GM23338 (cell line): Measurements from ENCODE around the gene IL7R. TPM values are rescaled to one million over a fixed set of nuclear protein-coding genes. Genes with fewer than 3 reads are reported as not detected.

Source experiments
- ATAC-seq: fragments of 200-7000 bp; cut with Tn5 transposase; 3 replicates; pipeline ENCODE4 v1.9.1; 2020
- DNase-seq: peaks from one replicate; pipeline ENCODE4 v3.0.0-alpha.2; 2015; ENCODE audit warnings: low spot score
- H2AFZ ChIP-seq: fragments of 200-600 bp; sonication (generic); 2 replicates; pipeline ENCODE4 v1.8.0; 2016; ENCODE audit warnings: antibody characterized with exemption, mild to moderate bottlenecking, moderate library complexity
- H3F3A ChIP-seq: fragments of 200-600 bp; sonication (generic); replicated peaks from 2 replicates; pipeline ENCODE4 v1.8.0; 2017; ENCODE audit warnings: antibody characterized with exemption, mixed run types, low read depth
- H3K27ac ChIP-seq: fragments of 200-600 bp; sonication (generic); 2 replicates; pipeline ENCODE4 v1.6.1; 2016; ENCODE audit warnings: low read depth
- H3K27me3 ChIP-seq: fragments of 200-600 bp; sonication (generic); 2 replicates; pipeline ENCODE4 v1.8.0; 2016; ENCODE audit warnings: mild to moderate bottlenecking, mixed run types, moderate library complexity; ENCODE audit not compliant: insufficient read depth
- H3K36me3 ChIP-seq: fragments of 200-600 bp; sonication (generic); 2 replicates; pipeline ENCODE4 v1.8.0; 2016; ENCODE audit warnings: mild to moderate bottlenecking; ENCODE audit not compliant: insufficient read depth
- H3K4me1 ChIP-seq: fragments of 200-600 bp; sonication (generic); 2 replicates; pipeline ENCODE4 v1.8.0; 2016; ENCODE audit warnings: mild to moderate bottlenecking, moderate library complexity; ENCODE audit not compliant: insufficient read depth
- H3K4me2 ChIP-seq: fragments of 200-600 bp; sonication (generic); 2 replicates; pipeline ENCODE4 v1.7.1; 2017; ENCODE audit warnings: mixed run types
- H3K4me3 ChIP-seq: fragments of 200-600 bp; sonication (generic); 2 replicates; pipeline ENCODE4 v1.6.1; 2016; ENCODE audit warnings: mixed run types
- H3K79me2 ChIP-seq: fragments of 200-600 bp; sonication (generic); replicated peaks from 2 replicates; pipeline ENCODE4 v1.8.0; 2017; ENCODE audit warnings: mild to moderate bottlenecking; ENCODE audit not compliant: insufficient read depth
- H3K9me2 ChIP-seq: fragments of 200-600 bp; sonication (generic); 2 replicates; pipeline ENCODE4 v1.8.0; 2017; ENCODE audit not compliant: insufficient read depth
- H4K20me1 ChIP-seq: fragments of 200-600 bp; sonication (generic); replicated peaks from 2 replicates; pipeline ENCODE4 v1.8.0; 2017; ENCODE audit warnings: mild to moderate bottlenecking; ENCODE audit not compliant: insufficient read depth
- H3K27ac Mint-ChIP-seq: 2 replicates; pipeline ENCODE4 v1.8.0; 2020; ENCODE audit warnings: inconsistent platforms, mild to moderate bottlenecking, moderate library complexity, mixed read lengths
- H3K27me3 Mint-ChIP-seq: 3 replicates; pipeline ENCODE4 v1.8.0; 2022; ENCODE audit warnings: low read depth, mild to moderate bottlenecking, moderate library complexity, mixed read lengths, inconsistent platforms; ENCODE audit not compliant: insufficient read depth, poor library complexity
- H3K36me3 Mint-ChIP-seq: 3 replicates; pipeline ENCODE4 v1.8.0; 2021; ENCODE audit warnings: low read depth, mild to moderate bottlenecking, inconsistent platforms, moderate library complexity, mixed read lengths
- H3K4me1 Mint-ChIP-seq: 3 replicates; pipeline ENCODE4 v1.8.0; 2020; ENCODE audit warnings: mild to moderate bottlenecking, inconsistent platforms, mixed read lengths
- H3K4me3 Mint-ChIP-seq: 3 replicates; pipeline ENCODE4 v1.8.0; 2021; ENCODE audit warnings: moderate library complexity, mild to moderate bottlenecking, inconsistent platforms, mixed read lengths
- H3K9me3 Mint-ChIP-seq: 3 replicates; pipeline ENCODE4 v1.8.0; 2020; ENCODE audit warnings: moderate library complexity, mild to moderate bottlenecking, inconsistent platforms, mixed read lengths
- CREB1 ChIP-seq: fragments of 250-450 bp; sonication (Bioruptor Pico); IDR thresholded peaks from 2 replicates; pipeline ENCODE4 v1.5.0; 2020; ENCODE audit warnings: low read depth, mild to moderate bottlenecking, moderate library complexity
- CTCF ChIP-seq, 2 experiments: fragments of 200-600 bp in 1 of 2; sonication (generic) in 1 of 2; conservative IDR thresholded peaks; 2 replicates each; pipeline versions ENCODE4 v1.5.1 to v1.6.1; 2016 to 2017; ENCODE audit warnings: antibody characterized with exemption in 2 of 2, low read depth in 2 of 2, mild to moderate bottlenecking in 2 of 2, moderate library complexity in 1 of 2
- JUNB ChIP-seq: IDR thresholded peaks from one replicate; pipeline ENCODE4 v1.6.1; 2016; ENCODE audit warnings: antibody characterized with exemption; ENCODE audit not compliant: unreplicated experiment
- POLR2AphosphoS5 ChIP-seq: IDR thresholded peaks from 2 replicates; pipeline ENCODE4 v1.6.1; 2016; ENCODE audit warnings: antibody characterized with exemption, low read depth
- STAT1 ChIP-seq: IDR thresholded peaks from one replicate; pipeline ENCODE4 v1.6.1; 2016; ENCODE audit warnings: antibody characterized with exemption; ENCODE audit not compliant: unreplicated experiment
- ZNF114 ChIP-seq: fragments of 250-450 bp; sonication (Bioruptor Pico); IDR thresholded peaks from 2 replicates; pipeline ENCODE4 v1.5.0; 2020; ENCODE audit warnings: mild to moderate bottlenecking, moderate library complexity
- ZNF331 ChIP-seq: fragments of 250-450 bp; sonication (Bioruptor Pico); IDR thresholded peaks from 2 replicates; pipeline ENCODE4 v1.5.0; 2020; ENCODE audit warnings: low read depth, mild to moderate bottlenecking, moderate library complexity
- ZNF462 ChIP-seq: fragments of 250-450 bp; sonication (Bioruptor Pico); IDR thresholded peaks from 2 replicates; pipeline ENCODE4 v1.5.0; 2020; ENCODE audit warnings: mild to moderate bottlenecking, moderate library complexity
- polyA plus RNA-seq: library from polyadenylated mRNA; unstranded; fragments of >200 nt; fragmentation: Nextera tagmentation; extraction: Ambion mirVana; gene quantifications from 2 replicates; pipeline ENCODE4 v1.2.1, GENCODE V29; 2016
- total RNA-seq: library from RNA; depleted of rRNA; stranded (reverse); fragments of >200 nt; shearing (Covaris generic); gene quantifications from 2 replicates; pipeline ENCODE4 v1.2.3, GENCODE V29; 2014
- TF ChIP-seq, protein P1 (sequence below): IDR thresholded peaks from one replicate; pipeline ENCODE4 v1.6.1; 2018; ENCODE audit warnings: antibody characterized with exemption; ENCODE audit not compliant: unreplicated experiment

IL7R gene
- total and polyA plus RNA-seq, 2 experiments from 2014 or later = not detected

GRCh38 chr5:35881758-35882157 lies 25.1 kb downstream of the IL7R start:
- DNase-seq (no peak), ATAC-seq (no peak)
- H3K36me3 ChIP-seq = no peaks in the 10 kb centered on the region
- H3K79me2 ChIP-seq = no peaks in the 10 kb centered on the region
- Mint-ChIP-seq H3K36me3 (no peaks in the 10 kb centered on the region), H3K4me1 (no peaks in the 10 kb centered on the region), H3K9me3 (no peaks in the 10 kb centered on the region), H3K4me3 (no peak overlapping the region), H3K27ac (no peak overlapping the region), H3K27me3 (peaks cover 2% of the 10 kb centered on the region)
- no peaks in the 10 kb centered on the region for H3F3A ChIP-seq
- H3K4me1 ChIP-seq = no peaks in the 10 kb centered on the region
- H3K4me2 ChIP-seq = no peak overlapping the region
- H3K9me2 ChIP-seq = peaks cover 13% of the 10 kb centered on the region
- H3K27me3 ChIP-seq = no peaks in the 10 kb centered on the region
- no peak overlapping the region for H2AFZ ChIP-seq
- no peak overlapping the region for H3K4me3 ChIP-seq
- TF ChIP-seq JUNB (no peak), ZNF114 (no peak), ZNF331 (no peak), CREB1 (CRISPR knock-in tag) (no peak), POLR2AphosphoS5 (no peak), CTCF (conservative IDR thresholded peaks at IDR 0.05; ENCODE audit: low read depth in 2 of 2) (no peak), STAT1 (no peak)
- TF ChIP-seq, protein P1, sequence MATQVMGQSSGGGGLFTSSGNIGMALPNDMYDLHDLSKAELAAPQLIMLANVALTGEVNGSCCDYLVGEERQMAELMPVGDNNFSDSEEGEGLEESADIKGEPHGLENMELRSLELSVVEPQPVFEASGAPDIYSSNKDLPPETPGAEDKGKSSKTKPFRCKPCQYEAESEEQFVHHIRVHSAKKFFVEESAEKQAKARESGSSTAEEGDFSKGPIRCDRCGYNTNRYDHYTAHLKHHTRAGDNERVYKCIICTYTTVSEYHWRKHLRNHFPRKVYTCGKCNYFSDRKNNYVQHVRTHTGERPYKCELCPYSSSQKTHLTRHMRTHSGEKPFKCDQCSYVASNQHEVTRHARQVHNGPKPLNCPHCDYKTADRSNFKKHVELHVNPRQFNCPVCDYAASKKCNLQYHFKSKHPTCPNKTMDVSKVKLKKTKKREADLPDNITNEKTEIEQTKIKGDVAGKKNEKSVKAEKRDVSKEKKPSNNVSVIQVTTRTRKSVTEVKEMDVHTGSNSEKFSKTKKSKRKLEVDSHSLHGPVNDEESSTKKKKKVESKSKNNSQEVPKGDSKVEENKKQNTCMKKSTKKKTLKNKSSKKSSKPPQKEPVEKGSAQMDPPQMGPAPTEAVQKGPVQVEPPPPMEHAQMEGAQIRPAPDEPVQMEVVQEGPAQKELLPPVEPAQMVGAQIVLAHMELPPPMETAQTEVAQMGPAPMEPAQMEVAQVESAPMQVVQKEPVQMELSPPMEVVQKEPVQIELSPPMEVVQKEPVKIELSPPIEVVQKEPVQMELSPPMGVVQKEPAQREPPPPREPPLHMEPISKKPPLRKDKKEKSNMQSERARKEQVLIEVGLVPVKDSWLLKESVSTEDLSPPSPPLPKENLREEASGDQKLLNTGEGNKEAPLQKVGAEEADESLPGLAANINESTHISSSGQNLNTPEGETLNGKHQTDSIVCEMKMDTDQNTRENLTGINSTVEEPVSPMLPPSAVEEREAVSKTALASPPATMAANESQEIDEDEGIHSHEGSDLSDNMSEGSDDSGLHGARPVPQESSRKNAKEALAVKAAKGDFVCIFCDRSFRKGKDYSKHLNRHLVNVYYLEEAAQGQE = no peak
- no peak overlapping the region for H3K27ac ChIP-seq
- H4K20me1 ChIP-seq = no peaks in the 10 kb centered on the region

- Histone ChIP-seq H3K4me1 (no peaks in the 10 kb centered on the region), H3K4me3 (no peak overlapping the region), H3K79me2 (no peaks in the 10 kb centered on the region), H3K27me3 (no peaks in the 10 kb centered on the region), H3K36me3 (no peaks in the 10 kb centered on the region), H3K27ac (no peak overlapping the region), H3F3A (no peaks in the 10 kb centered on the region), H3K4me2 (no peak overlapping the region), H2AFZ (no peak overlapping the region), H4K20me1 (no peaks in the 10 kb centered on the region), H3K9me2 (peaks cover 10% of the 10 kb centered on the region; the same call in 1 of the 2 replicates)
- Mint-ChIP-seq H3K4me3 (no peak overlapping the region), H3K4me1 (no peaks in the 10 kb centered on the region), H3K27ac (no peak overlapping the region), H3K36me3 (no peaks in the 10 kb centered on the region), H3K9me3 (no peaks in the 10 kb centered on the region), H3K27me3 (peaks cover 2% of the 10 kb centered on the region)
- ATAC-seq (no peak), DNase-seq (no peak)
- TF ChIP-seq STAT1 (no peak), ZNF331 (no peak), JUNB (no peak), ZNF462 (CRISPR knock-in tag) (no peak), CREB1 (CRISPR knock-in tag) (no peak), ZNF114 (no peak)
Measured at GRCh38 chr5:35884191-35884769, 27.6 kb downstream of the IL7R start.
